HFFc6 (cell line): Measurements from ENCODE around the gene GRIP1. TPM values are rescaled to one million over a fixed set of nuclear protein-coding genes. Genes with fewer than 3 reads are reported as not detected.

Experiments
- DNase-seq: peaks from one replicate; pipeline ENCODE4 v3.0.0-alpha.2; 2018
- H3K27ac Mint-ChIP-seq: 2 replicates; pipeline ENCODE4 v1.8.0; 2020; ENCODE audit warnings: mild to moderate bottlenecking, mixed read lengths
- H3K27me3 Mint-ChIP-seq: 2 replicates; pipeline ENCODE4 v1.8.0; 2021; ENCODE audit warnings: mild to moderate bottlenecking, moderate library complexity, mixed read lengths; ENCODE audit not compliant: insufficient read depth
- H3K36me3 Mint-ChIP-seq: 2 replicates; pipeline ENCODE4 v1.8.0; 2021; ENCODE audit warnings: low read depth, mixed read lengths
- H3K4me1 Mint-ChIP-seq: 2 replicates; pipeline ENCODE4 v1.8.0; 2020; ENCODE audit warnings: low read depth, mixed read lengths
- H3K4me3 Mint-ChIP-seq: 2 replicates; pipeline ENCODE4 v1.8.0; 2020; ENCODE audit warnings: mild to moderate bottlenecking, moderate library complexity, mixed read lengths
- H3K9me3 Mint-ChIP-seq: 2 replicates; pipeline ENCODE4 v1.8.0; 2020; ENCODE audit warnings: mild to moderate bottlenecking, mixed read lengths
- CTCF ChIP-seq: fragments of 200-600 bp; sonication (generic); IDR thresholded peaks from 2 replicates; pipeline ENCODE4 v1.5.0; 2021; ENCODE audit warnings: antibody characterized with exemption, mild to moderate bottlenecking
- total RNA-seq, 6 experiments: library from RNA; stranded (reverse); fragmentation: NEBNext Ultra II Directional; extraction: Animal tissue kit (Norgen Biotek cat#: 25700); gene quantifications; 2 replicates in 1 of 6; 3 replicates in 5 of 6; pipeline ENCODE4 v1.2.3, GENCODE V29; 2021

GRIP1 gene
- total RNA-seq, 6 experiments from 2014 or later: 0.31 to 0.60 TPM; not detected in 4

GRCh38 chr12:66398931-66399910, 279.7 kb downstream of the GRIP1 start:
- H3K27me3 Mint-ChIP-seq: peaks cover 2% of the 10 kb centered on the region; the same call in 1 of the 2 replicates
- no peak overlapping the region for H3K27ac Mint-ChIP-seq
- H3K36me3 Mint-ChIP-seq: no peaks in the 10 kb centered on the region
- H3K4me1 Mint-ChIP-seq: peaks cover 33% of the 10 kb centered on the region
- H3K4me3 Mint-ChIP-seq: no peak overlapping the region
- no peak for TF ChIP-seq CTCF
- H3K9me3 Mint-ChIP-seq: no peaks in the 10 kb centered on the region
- no peak for DNase-seq

GRCh38 chr12:66397574-66398290, 281.1 kb downstream of the GRIP1 start:
- H3K4me1 Mint-ChIP-seq: peaks cover 39% of the 10 kb centered on the region
- H3K9me3 Mint-ChIP-seq: no peaks in the 10 kb centered on the region
- H3K4me3 Mint-ChIP-seq: no peak overlapping the region
- no peak for DNase-seq
- H3K27ac Mint-ChIP-seq: no peak overlapping the region
- TF ChIP-seq CTCF: no peak
- peaks cover 2% of the 10 kb centered on the region for H3K27me3 Mint-ChIP-seq
- no peaks in the 10 kb centered on the region for H3K36me3 Mint-ChIP-seq

GRCh38 chr12:66393890-66394289, 285.0 kb downstream of the GRIP1 start:
- H3K4me1 Mint-ChIP-seq: peaks cover 28% of the 10 kb centered on the region
- no peak for TF ChIP-seq CTCF
- no peaks in the 10 kb centered on the region for H3K9me3 Mint-ChIP-seq
- H3K36me3 Mint-ChIP-seq: no peaks in the 10 kb centered on the region
- no peaks in the 10 kb centered on the region; the same call in none of the 2 replicates for H3K27me3 Mint-ChIP-seq
- no peak overlapping the region for H3K27ac Mint-ChIP-seq
- H3K4me3 Mint-ChIP-seq: no peak overlapping the region
- DNase-seq: no peak

GRCh38 chr12:66392266-66392915, 286.5 kb downstream of the GRIP1 start:
- H3K9me3 Mint-ChIP-seq: no peaks in the 10 kb centered on the region
- H3K36me3 Mint-ChIP-seq: no peaks in the 10 kb centered on the region
- no peak overlapping the region for H3K27ac Mint-ChIP-seq
- no peak overlapping the region for H3K4me3 Mint-ChIP-seq
- H3K27me3 Mint-ChIP-seq: no peaks in the 10 kb centered on the region; the same call in none of the 2 replicates
- TF ChIP-seq CTCF: no peak
- H3K4me1 Mint-ChIP-seq: peaks cover 16% of the 10 kb centered on the region
- DNase-seq: no peak

- no peak overlapping the region for H3K4me3 Mint-ChIP-seq
- H3K9me3 Mint-ChIP-seq: no peaks in the 10 kb centered on the region
- DNase-seq: no peak
- no peaks in the 10 kb centered on the region for H3K36me3 Mint-ChIP-seq
- H3K27ac Mint-ChIP-seq: no peak overlapping the region
- H3K27me3 Mint-ChIP-seq: peaks cover 2% of the 10 kb centered on the region
- H3K4me1 Mint-ChIP-seq: no peaks in the 10 kb centered on the region
- TF ChIP-seq CTCF: no peak
Measured at GRCh38 chr12:66388517-66388916, 290.4 kb downstream of the GRIP1 start.
